HEK293T (cell line): Measurements from ENCODE around the gene C7.

Experiments used
- CTCF ChIA-PET: fragments of 350-600 bp; formaldehyde crosslinking; extraction: SDS; loops from one replicate; lab custom pipeline; 2021; ENCODE audit warnings: antibody characterized with exemption, inconsistent platforms; lab: Yijun Ruan, JAX
- POLR2A ChIA-PET: fragments of 350-600 bp; formaldehyde crosslinking; extraction: SDS; loops from one replicate; lab custom pipeline; 2020; ENCODE audit warnings: antibody characterized with exemption, inconsistent platforms; lab: Yijun Ruan, JAX
- DNase-seq: peaks from one replicate; pipeline ENCODE4 v3.0.0; 2012; ENCODE audit warnings: mixed read lengths; ENCODE audit errors: extremely low spot score
- ARNT ChIP-seq: fragments of 450-650 bp; IDR thresholded peaks from 2 replicates; pipeline ENCODE4 v1.6.1; 2017; ENCODE audit warnings: mild to moderate bottlenecking
- BHLHE40 ChIP-seq: fragments of 450-650 bp; IDR thresholded peaks from 2 replicates; pipeline ENCODE4 v1.6.1; 2016; ENCODE audit warnings: mild to moderate bottlenecking, moderate library complexity, borderline replicate concordance
- CTBP1 ChIP-seq: fragments of 450-650 bp; IDR thresholded peaks from 2 replicates; pipeline ENCODE4 v1.6.1; 2016; ENCODE audit warnings: borderline replicate concordance
- ELF4 ChIP-seq: fragments of 450-650 bp; IDR thresholded peaks from 2 replicates; pipeline ENCODE4 v1.6.1; 2017; ENCODE audit warnings: antibody characterized with exemption
- FOXA1 ChIP-seq: fragments of 450-650 bp; IDR thresholded peaks from 2 replicates; pipeline ENCODE4 v1.6.1; 2016; ENCODE audit warnings: mild to moderate bottlenecking
- FOXK2 ChIP-seq: fragments of 450-650 bp; IDR thresholded peaks from 2 replicates; pipeline ENCODE4 v1.6.1; 2016; ENCODE audit warnings: mild to moderate bottlenecking
- FOXM1 ChIP-seq: fragments of 450-650 bp; IDR thresholded peaks from 2 replicates; pipeline ENCODE4 v1.6.1; 2017; ENCODE audit warnings: mild to moderate bottlenecking, borderline replicate concordance
- HDGF ChIP-seq: fragments of 450-650 bp; IDR thresholded peaks from 2 replicates; pipeline ENCODE4 v1.6.1; 2017; ENCODE audit warnings: antibody characterized with exemption, borderline replicate concordance
- L3MBTL2 ChIP-seq: fragments of 450-650 bp; conservative IDR thresholded peaks from 2 replicates; pipeline ENCODE4 v1.6.1; 2016; ENCODE audit warnings: mild to moderate bottlenecking
- LEF1 ChIP-seq: fragments of 450-650 bp; IDR thresholded peaks from 2 replicates; pipeline ENCODE4 v1.6.1; 2017; ENCODE audit warnings: mild to moderate bottlenecking, borderline replicate concordance
- NFRKB ChIP-seq: fragments of 450-650 bp; IDR thresholded peaks from 2 replicates; pipeline ENCODE4 v1.6.1; 2016; ENCODE audit warnings: mild to moderate bottlenecking, moderate library complexity
- PKNOX1 ChIP-seq: fragments of 450-650 bp; IDR thresholded peaks from 2 replicates; pipeline ENCODE4 v1.6.1; 2016
- SP1 ChIP-seq: fragments of 450-650 bp; IDR thresholded peaks from 2 replicates; pipeline ENCODE4 v1.6.1; 2017
- SUZ12 ChIP-seq: fragments of 450-650 bp; IDR thresholded peaks from 2 replicates; pipeline ENCODE4 v1.6.1; 2016; ENCODE audit warnings: mild to moderate bottlenecking
- TARDBP ChIP-seq: fragments of 450-650 bp; IDR thresholded peaks from 2 replicates; pipeline ENCODE4 v1.6.1; 2016
- ZNF384 ChIP-seq: fragments of 450-650 bp; IDR thresholded peaks from 2 replicates; pipeline ENCODE4 v1.6.1; 2016

Gene C7

GRCh38 chr5:40915341-40915926, 6.1 kb downstream of the C7 start:
- POLR2A ChIA-PET, result no interaction called here
- CTCF ChIA-PET, result no interaction called here

GRCh38 chr5:40916226-40916625, 6.9 kb downstream of the C7 start:
- POLR2A ChIA-PET, result no interaction called here
- TF ChIP-seq ELF4, result no peak
- CTCF ChIA-PET, result no interaction called here
- no peak for DNase-seq

More at GRCh38 chr5:40915341-40915926, 6.1 kb downstream of the C7 start:
- no peak for TF ChIP-seq NFRKB
- no peak for TF ChIP-seq ZNF384
- no peak for TF ChIP-seq TARDBP
- TF ChIP-seq ELF4, result no peak
- no peak for TF ChIP-seq FOXM1
- no peak for TF ChIP-seq HDGF
- no peak for TF ChIP-seq SUZ12
- no peak for TF ChIP-seq BHLHE40
- TF ChIP-seq PKNOX1, result no peak
- TF ChIP-seq LEF1, result no peak
- no peak for TF ChIP-seq SP1
- no peak for TF ChIP-seq L3MBTL2
- TF ChIP-seq FOXA1, result no peak
- TF ChIP-seq CTBP1, result no peak
- TF ChIP-seq ARNT, result no peak
- DNase-seq, result no peak

GRCh38 chr5:40928886-40929448, 19.7 kb downstream of the C7 start:
- DNase-seq, result no peak
- CTCF ChIA-PET, result no interaction called here
- POLR2A ChIA-PET, result no interaction called here
- TF ChIP-seq ARNT, result no peak
- TF ChIP-seq HDGF, result no peak
- no peak for TF ChIP-seq CTBP1
- no peak for TF ChIP-seq PKNOX1
- no peak for TF ChIP-seq LEF1
- TF ChIP-seq ELF4, result no peak
- TF ChIP-seq SP1, result no peak
- TF ChIP-seq BHLHE40, result no peak
- TF ChIP-seq ZNF384, result no peak
- TF ChIP-seq TARDBP, result no peak
- TF ChIP-seq NFRKB, result no peak

DNA sequence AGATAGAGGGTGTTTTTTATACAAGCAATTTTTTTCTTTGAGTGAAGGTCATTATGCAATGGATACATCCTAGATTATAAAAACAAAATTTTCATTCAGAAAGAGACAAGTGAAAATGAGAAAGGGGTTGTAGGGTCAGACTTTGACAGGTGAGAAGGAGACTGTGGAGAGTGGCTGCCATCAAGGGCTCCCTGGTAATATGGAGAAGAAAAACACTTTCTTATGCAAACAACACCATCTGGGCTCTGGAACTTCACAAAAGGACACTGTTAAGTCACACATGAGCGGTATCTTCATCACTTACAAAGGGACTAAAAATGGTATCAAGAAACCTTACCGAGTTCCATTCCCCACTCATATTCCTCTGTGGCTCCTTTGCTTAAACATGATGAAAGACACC, 23.5 kb downstream of the C7 start:
- DNase-seq, result no peak
- no peak for TF ChIP-seq ZNF384
- ChIA-PET CTCF (no interaction called here), POLR2A (no interaction called here)

DNA sequence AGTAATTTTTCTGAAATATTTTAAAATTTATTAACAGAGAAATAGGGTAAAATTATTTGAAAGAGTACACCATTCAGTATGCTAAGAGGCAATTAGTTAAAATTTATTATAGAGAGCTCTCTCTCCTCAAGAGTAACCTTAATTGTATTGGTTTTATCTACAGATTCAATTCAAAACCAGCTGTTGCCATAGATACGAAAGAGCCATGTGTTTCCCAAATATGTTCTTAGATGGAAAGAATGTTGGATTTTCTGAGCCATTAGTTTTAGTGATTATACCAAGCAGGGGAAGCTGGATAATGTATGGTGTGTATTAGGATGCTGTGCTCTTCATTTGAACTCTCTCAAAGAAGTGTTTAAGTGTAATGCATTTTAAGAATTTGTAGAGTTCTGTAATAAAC, 27.8 kb downstream of the C7 start:
- no peak for DNase-seq
- POLR2A ChIA-PET, result no interaction called here
- CTCF ChIA-PET, result interaction anchor here (0.6 kb wide), 1 partner anchor 1513 kb away, joined by 3 read pairs; the partner anchor contains the start of gene DAB2
- TF ChIP-seq NFRKB (no peak), ARNT (no peak), HDGF (no peak), ZNF384 (no peak), L3MBTL2 (no peak), SUZ12 (no peak), FOXK2 (no peak), FOXA1 (no peak), SP1 (no peak), BHLHE40 (no peak), PKNOX1 (no peak), ELF4 (no peak), LEF1 (no peak), FOXM1 (no peak), TARDBP (no peak), CTBP1 (no peak)

- TF ChIP-seq ARNT, result no peak
- no peak for TF ChIP-seq PKNOX1
- no peak for TF ChIP-seq ZNF384
- no peak for TF ChIP-seq FOXM1
- TF ChIP-seq BHLHE40, result no peak
- TF ChIP-seq FOXK2, result no peak
- TF ChIP-seq LEF1, result no peak
- TF ChIP-seq CTBP1, result no peak
- no peak for TF ChIP-seq ELF4
- no peak for TF ChIP-seq SP1
- TF ChIP-seq SUZ12, result no peak
- TF ChIP-seq HDGF, result no peak
- DNase-seq, result no peak
- ChIA-PET POLR2A (no interaction called here), CTCF (no interaction called here)
Observed at GRCh38 chr5:40939753-40940152, 30.5 kb downstream of the C7 start.
